HG02571 (cell line): ENCODE results near the gene PNLIPRP1.

Source experiments
- ATAC-seq: cut with Tn5 transposase; IDR thresholded peaks from one replicate; pipeline ENCODE4 v1.9.1; 2021; ENCODE audit warnings: mild to moderate bottlenecking, moderate library complexity; ENCODE audit not compliant: unreplicated experiment

Gene PNLIPRP1

GRCh38 chr10:116590590-116591444, at the start of gene PNLIPRP1:
PNLIPRP1 (plus strand) TSS chr10:116590959; CDS start chr10:116591130, 171 bp downstream.
- no peak for ATAC-seq

- no peak for ATAC-seq
Observed at GRCh38 chr10:116542007-116542677, 48.6 kb upstream of the PNLIPRP1 start.

- ATAC-seq = no peak
Observed at GRCh38 chr10:116545122-116545521, 45.6 kb upstream of the PNLIPRP1 start.

GRCh38 chr10:116545756-116546155, 45.0 kb upstream of the PNLIPRP1 start, which contains the start of gene PNLIP:
PNLIP (plus strand) TSS chr10:116545931; CDS start chr10:116546093, 162 bp downstream.
- ATAC-seq = no peak

- ATAC-seq = no peak
Observed at GRCh38 chr10:116548301-116548700, 42.5 kb upstream of the PNLIPRP1 start.

GRCh38 chr10:116553378-116553980, 37.3 kb upstream of the PNLIPRP1 start:
- ATAC-seq = no peak

- ATAC-seq = no peak
Observed at GRCh38 chr10:116554628-116555027, 36.1 kb upstream of the PNLIPRP1 start.

- ATAC-seq = no peak
Observed at GRCh38 chr10:116555880-116556279, 34.9 kb upstream of the PNLIPRP1 start.

- ATAC-seq = no peak
Observed at GRCh38 chr10:116557305-116557880, 33.4 kb upstream of the PNLIPRP1 start.

GRCh38 chr10:116565534-116565933, 25.2 kb upstream of the PNLIPRP1 start:
- no peak for ATAC-seq

- ATAC-seq = no peak
Observed at GRCh38 chr10:116566932-116567331, 23.8 kb upstream of the PNLIPRP1 start.

- no peak for ATAC-seq
Observed at GRCh38 chr10:116567335-116567734, 23.4 kb upstream of the PNLIPRP1 start.

GRCh38 chr10:116574797-116575196, 16.0 kb upstream of the PNLIPRP1 start:
- no peak for ATAC-seq

GRCh38 chr10:116587878-116588591, 2.7 kb upstream of the PNLIPRP1 start:
- ATAC-seq = no peak

- no peak for ATAC-seq
Observed at GRCh38 chr10:116588995-116589394, 1.8 kb upstream of the PNLIPRP1 start.

- ATAC-seq = no peak
Observed at GRCh38 chr10:116589926-116590325, 833 bp upstream of the PNLIPRP1 start.

GRCh38 chr10:116593139-116593740, 2.5 kb downstream of the PNLIPRP1 start:
- no peak for ATAC-seq

GRCh38 chr10:116594525-116595035, 3.8 kb downstream of the PNLIPRP1 start:
- no peak for ATAC-seq

- no peak for ATAC-seq
Observed at GRCh38 chr10:116596062-116596461, 5.3 kb downstream of the PNLIPRP1 start.

- no peak for ATAC-seq
Observed at GRCh38 chr10:116597543-116597942, 6.8 kb downstream of the PNLIPRP1 start.
